ENCODE results near the gene PRC1. TPM values are rescaled to one million over a fixed set of nuclear protein-coding genes. Genes with fewer than 3 reads are reported as not detected.

Gene PRC1
- total RNA-seq, 1 experiment from 2014 or later = 75.7 TPM

- H3K79me1 ChIP-seq (ENCODE audit: insufficient read depth, low read depth, low read length, poor library complexity, severe bottlenecking) = no peaks in the 10 kb centered on the region
- H2BK15ac ChIP-seq (ENCODE audit: low read depth, low read length) = no peak overlapping the region
- H2AK5ac ChIP-seq (ENCODE audit: insufficient read length, low read length) = no peak overlapping the region
- TF ChIP-seq CTCF (conservative IDR thresholded peaks at IDR 0.05) = no peak
- H2BK12ac ChIP-seq (ENCODE audit: insufficient read length, low read depth, low read length) = no peak overlapping the region
- no peaks in the 10 kb centered on the region for H3K9me3 ChIP-seq (ENCODE audit: control insufficient read depth, low read depth, low read length)
- Mint-ChIP-seq H3K9me3 (no peaks in the 10 kb centered on the region), H3K4me3 (no peak overlapping the region), H3K36me3 (ENCODE audit: insufficient read depth in 1 of 3, low read depth in 3 of 3) (peaks cover 39 to 83% (median 76%) of the 10 kb centered on the region in 3 experiments; a peak in 6 of 7 replicates), H3K27me3 (ENCODE audit: low read depth) (no peaks in the 10 kb centered on the region), H3K4me1 (no peaks in the 10 kb centered on the region), H3K27ac (peak overlapping the region in 1 of 3 experiments; percentile 41; a peak in 1 of 7 replicates)
- H2BK20ac ChIP-seq (ENCODE audit: low read depth, low read length, poor library complexity, severe bottlenecking) = no peak overlapping the region
- no peak overlapping the region for H3K4ac ChIP-seq (ENCODE audit: low read depth, low read length)
- H4K8ac ChIP-seq (replicated peaks; ENCODE audit: insufficient read length, low read depth, low read length) = no peak overlapping the region
- no peak for DNase-seq
- no peaks in the 10 kb centered on the region for H3K79me2 ChIP-seq (ENCODE audit: insufficient read depth, low read length)
- H4K5ac ChIP-seq (ENCODE audit: insufficient read length, low read depth, low read length) = no peak overlapping the region
- H3K4me1 ChIP-seq (ENCODE audit: insufficient read depth, low read length) = no peaks in the 10 kb centered on the region
- no peak overlapping the region for H3K14ac ChIP-seq (ENCODE audit: insufficient read depth, low read length)
- no peak overlapping the region for H2BK5ac ChIP-seq (ENCODE audit: insufficient read length, low read length)
- H3K23me2 ChIP-seq (ENCODE audit: insufficient read length, low read depth, low read length, poor library complexity, severe bottlenecking) = no peaks in the 10 kb centered on the region
- H2AFZ ChIP-seq (ENCODE audit: low read length) = no peak overlapping the region
- H2BK120ac ChIP-seq (ENCODE audit: low read depth, low read length, poor library complexity, severe bottlenecking) = no peak overlapping the region
- no peak overlapping the region for H3K56ac ChIP-seq (ENCODE audit: insufficient read length, low read depth, low read length)
- H3K9ac ChIP-seq (ENCODE audit: extremely low read depth, insufficient read length, low read length) = no peak overlapping the region
- no peaks in the 10 kb centered on the region for H3K27me3 ChIP-seq (ENCODE audit: insufficient read depth, low read length)
- WGBS (ENCODE audit: extremely low coverage, insufficient read length, low lambda C conversion rate) = no CpG with 5 or more reads among the region's 1 CpG
- no peaks in the 10 kb centered on the region for H4K20me1 ChIP-seq (ENCODE audit: control insufficient read depth, insufficient read depth, insufficient read length)
- H3K27ac ChIP-seq (ENCODE audit: insufficient read length, low read depth, low read length) = no peak overlapping the region
- H3K4me2 ChIP-seq (ENCODE audit: insufficient read depth, insufficient read length, low read length) = no peak overlapping the region
- no peak overlapping the region for H4K91ac ChIP-seq (ENCODE audit: insufficient read length, low read depth, low read length)
- H3K23ac ChIP-seq (ENCODE audit: insufficient read length, low read depth, low read length) = no peak overlapping the region
- H3K18ac ChIP-seq (ENCODE audit: insufficient read length, low read depth, low read length) = no peak overlapping the region
- no peak overlapping the region for H3T11ph ChIP-seq (ENCODE audit: low read length)
Measured at GRCh38 chr15:90968434-90968833, 25.9 kb downstream of the PRC1 start.

Data from H9 (cell line).